Psoas muscle (tissue), 8 donors: ENCODE results near the gene ATAD3B. TPM values are rescaled to one million over a fixed set of nuclear protein-coding genes. Genes with fewer than 3 reads are reported as not detected.
"Not testable (repeated sequence)": the region's sequence is repeated elsewhere in the genome, so short reads cannot be mapped to it uniquely, and the experiment has no call there.

ENCODE experiments used
- ATAC-seq, 4 donors: fragments of 200-7000 bp; cut with Tn5 transposase; one replicate each; pipeline ENCODE4 v1.9.1; 2020; ENCODE audit warnings: moderate library complexity in 3 of 4, mild to moderate bottlenecking in 2 of 4
- DNase-seq, 2 donors: peaks; one replicate each; pipeline ENCODE4 v3.0.0-alpha.2; 2020
- H3K27ac ChIP-seq: fragments of 200-600 bp; one replicate; pipeline ENCODE4 v1.8.0; 2022
- H3K27me3 ChIP-seq, 3 donors: fragments of 200-600 bp in 1 of 3; one replicate each; pipeline versions ENCODE4 v1.6.1 to v1.8.0; 2013 to 2022; ENCODE audit warnings: low read length in 2 of 3, mild to moderate bottlenecking in 2 of 3, moderate library complexity in 1 of 3; ENCODE audit not compliant: insufficient read depth in 3 of 3
- H3K36me3 ChIP-seq, 2 donors: fragments of 200-600 bp in 1 of 2; one replicate each; pipeline versions ENCODE4 v1.6.1 to v1.8.0; 2013 to 2022; ENCODE audit warnings: low read depth in 1 of 2, mild to moderate bottlenecking in 1 of 2, moderate library complexity in 1 of 2; ENCODE audit not compliant: insufficient read depth in 1 of 2
- H3K4me1 ChIP-seq: fragments of 200-600 bp; one replicate; pipeline ENCODE4 v1.8.0; 2022
- H3K4me3 ChIP-seq: fragments of 200-600 bp; one replicate; pipeline ENCODE4 v1.8.0; 2022; ENCODE audit warnings: mild to moderate bottlenecking
- H3K9me3 ChIP-seq: fragments of 200-600 bp; one replicate; pipeline ENCODE4 v1.8.0; 2022
- CTCF ChIP-seq: fragments of 200-600 bp; IDR thresholded peaks from one replicate; pipeline ENCODE4 v1.8.0; 2022; ENCODE audit warnings: antibody characterized with exemption
- WGBS, 3 donors: extraction: QIAGEN DNeasy Blood & Tissue Kit; methylation state at CpG; one replicate each; pipeline versions ENCODE4 v1.1.6 to v1.1.7; 2013; 5-methylcytosine and 5-hydroxymethylcytosine counted together
- intact Hi-C, 2 donors: fragments of 100-400 bp; cut with DNase I; formaldehyde crosslinking; loops; one replicate each; pipeline versions ENCODE4 v1.11.0 to v1.14.2; 2022
- polyA plus RNA-seq, 3 donors: library from polyadenylated mRNA; stranded (reverse); fragments of 200-250 nt; gene quantifications; one replicate each; pipeline ENCODE4 v1.2.3, GENCODE V29; 2013
- total RNA-seq, 4 donors: library from RNA; stranded (reverse); fragmentation: NEBNext Ultra II Directional in 2 of 4; extraction: Animal tissue kit (Norgen Biotek cat#: 25700) in 2 of 4; gene quantifications; one replicate each; pipeline versions ENCODE4 v1.2.1 to v1.2.4, GENCODE V29; 2021 to 2023
- donor health status: healthy with polysubstance abuse.
- donor health status: DM: no; HTN: no; CAD: no; lungs with moderate emphysema.
- donor health status: Bipolar disorder and iron deficiency.
- donor health status: healthy.
- donor health status: DM: yes; HTN: yes; CAD: no.
- donor health status: DM: no; HTN: no; CAD: no.
- donor health status: DM: no; HTN: no; CAD: no.
- donor health status: DM: yes; HTN: yes; CAD: no.

Gene ATAD3B
- total and polyA plus RNA-seq, 7 donors: 4.6 to 19.4 (median 9.8) TPM

DNA sequence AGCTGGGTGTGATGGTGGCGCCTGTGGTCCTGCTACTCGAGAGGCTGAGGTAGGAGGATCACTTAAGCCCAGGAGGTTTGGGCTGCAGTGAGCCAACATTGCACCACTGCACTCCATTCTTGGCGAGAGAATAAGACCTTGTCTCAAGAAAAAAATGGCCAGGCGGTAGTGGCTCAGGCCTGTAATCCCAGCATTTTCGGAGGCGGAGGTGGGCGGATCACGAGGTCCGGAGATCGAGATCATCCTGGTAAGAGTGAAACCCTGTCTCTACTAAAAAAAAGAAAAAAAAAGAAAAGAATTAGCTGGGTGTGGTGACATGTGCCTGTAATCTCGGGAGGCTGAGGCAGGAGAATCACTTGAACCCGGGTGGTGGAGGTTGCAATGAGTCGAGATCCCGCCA, 11.3 kb downstream of the ATAD3B start:
- no peaks in the 10 kb centered on the region for H3K9me3 ChIP-seq
- intact Hi-C loops: no loop called here
- H3K4me3 ChIP-seq: no peak overlapping the region
- WGBS, 3 donors: 95 to 97% (median 96%) methylated on average over 14 of the region's 14 CpGs
- H3K36me3 ChIP-seq: peaks cover 8 to 73% of the 10 kb centered on the region in 2 donors
- no peaks in the 10 kb centered on the region for H3K27me3 ChIP-seq
- H3K4me1 ChIP-seq: no peaks in the 10 kb centered on the region
- ATAC-seq (no peak), DNase-seq (no peak)
- TF ChIP-seq CTCF: no peak
- H3K27ac ChIP-seq: no peak overlapping the region

- TF ChIP-seq CTCF: no peak
- no peaks in the 10 kb centered on the region for H3K27me3 ChIP-seq
- intact Hi-C loops: no loop called here
- no peak overlapping the region for H3K27ac ChIP-seq
- H3K4me1 ChIP-seq: no peaks in the 10 kb centered on the region
- DNase-seq: no peak
- no peaks in the 10 kb centered on the region for H3K9me3 ChIP-seq
- no peak overlapping the region for H3K4me3 ChIP-seq
- peaks cover 8 to 76% of the 10 kb centered on the region in 2 donors for H3K36me3 ChIP-seq
- WGBS, 3 donors: 95 to 98% (median 96%) methylated on average over 16 of the region's 16 CpGs
- ATAC-seq: no peak
These were observed 12.1 kb downstream of the ATAD3B start for GRCh38 chr1:1483714-1484113.

- DNase-seq, H3K27ac ChIP-seq, H3K4me3 ChIP-seq, ATAC-seq, H3K9me3 ChIP-seq, H3K27me3 ChIP-seq, intact Hi-C loops, H3K4me1 ChIP-seq: not testable (repeated sequence)
- 87 to 94% (median 93%) methylated on average over 30 to 40 of the region's 46 CpGs for WGBS, 3 donors
- peaks cover 9 to 78% of the 10 kb centered on the region in 2 donors for H3K36me3 ChIP-seq
These were observed 13.6 kb downstream of the ATAD3B start for GRCh38 chr1:1484976-1485750.

DNA sequence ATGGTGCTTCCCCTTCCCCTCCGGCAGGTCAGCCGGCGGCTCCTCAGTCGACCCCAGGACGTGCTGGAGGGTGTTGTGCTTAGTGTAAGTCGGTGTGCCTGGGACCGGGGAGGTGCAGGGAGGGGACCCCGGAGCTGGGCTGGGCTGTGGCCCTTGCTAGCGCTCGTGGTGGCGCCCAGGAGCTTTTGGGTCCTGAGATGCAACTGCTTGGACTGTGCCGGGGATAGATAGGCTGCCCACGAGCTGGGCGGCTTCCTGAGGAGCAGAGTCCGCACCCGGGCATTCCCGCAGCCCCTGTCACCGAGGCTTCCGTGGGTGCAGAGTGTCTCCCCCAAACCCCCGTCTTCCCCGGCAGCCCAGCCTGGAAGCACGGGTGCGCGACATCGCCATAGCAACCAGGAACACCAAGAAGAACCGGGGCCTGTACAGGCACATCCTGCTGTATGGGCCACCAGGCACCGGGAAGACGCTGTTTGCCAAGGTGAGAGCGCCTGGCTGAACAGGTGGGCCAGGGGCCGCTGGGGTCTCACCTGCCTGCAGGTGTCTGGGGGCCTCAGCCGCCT, 14.3 kb downstream of the ATAD3B start:
- ATAC-seq, H3K4me3 ChIP-seq, DNase-seq, H3K4me1 ChIP-seq, intact Hi-C loops, H3K27ac ChIP-seq, H3K9me3 ChIP-seq, H3K27me3 ChIP-seq: not testable (repeated sequence)
- 90 to 96% (median 92%) methylated on average over 24 to 29 of the region's 31 CpGs for WGBS, 3 donors
- peaks cover 9 to 78% of the 10 kb centered on the region in 2 donors for H3K36me3 ChIP-seq

- DNase-seq (no peak), ATAC-seq (no peak)
- no peaks in the 10 kb centered on the region for H3K9me3 ChIP-seq
- H3K36me3 ChIP-seq: peaks cover 9 to 84% of the 10 kb centered on the region in 2 donors
- H3K4me1 ChIP-seq: no peaks in the 10 kb centered on the region
- no peaks in the 10 kb centered on the region for H3K27me3 ChIP-seq
- no peak for TF ChIP-seq CTCF
- no peak overlapping the region for H3K27ac ChIP-seq
- 92 to 95% (median 94%) methylated on average over 18 of the region's 18 CpGs for WGBS, 3 donors
- H3K4me3 ChIP-seq: no peak overlapping the region
- intact Hi-C loops: no loop called here
These were observed 16.1 kb downstream of the ATAD3B start for GRCh38 chr1:1487701-1488100.
